GM21717 (cell line): ENCODE results near the gene STXBP3.

Experiments used
- ATAC-seq: cut with Tn5 transposase; IDR thresholded peaks from one replicate; pipeline ENCODE4 v1.9.1; 2021; ENCODE audit warnings: mild to moderate bottlenecking, moderate library complexity; ENCODE audit not compliant: unreplicated experiment

Gene STXBP3

GRCh38 chr1:108841703-108842102, 95.2 kb downstream of the STXBP3 start:
- ATAC-seq = no peak

- no peak for ATAC-seq
Observed at GRCh38 chr1:108842525-108843181, 96.2 kb downstream of the STXBP3 start.

- ATAC-seq = no peak
Observed at GRCh38 chr1:108843390-108844137, 97.1 kb downstream of the STXBP3 start.

- ATAC-seq = no peak
Observed at GRCh38 chr1:108845446-108845845, 99.0 kb downstream of the STXBP3 start.

GRCh38 chr1:108845991-108846390, 99.5 kb downstream of the STXBP3 start:
- ATAC-seq = no peak

GRCh38 chr1:108847494-108847893, 101.0 kb downstream of the STXBP3 start:
- ATAC-seq = no peak

GRCh38 chr1:108848806-108849205, 102.3 kb downstream of the STXBP3 start:
- no peak for ATAC-seq

- no peak for ATAC-seq
Observed at GRCh38 chr1:108850929-108851328, 104.5 kb downstream of the STXBP3 start.

- no peak for ATAC-seq
Observed at GRCh38 chr1:108851567-108851966, 105.1 kb downstream of the STXBP3 start.

- no peak for ATAC-seq
Observed at GRCh38 chr1:108852221-108852975, 105.9 kb downstream of the STXBP3 start.

- no peak for ATAC-seq
Observed at GRCh38 chr1:108854221-108855019, 107.9 kb downstream of the STXBP3 start.

- ATAC-seq = no peak
Observed at GRCh38 chr1:108856994-108857393, 110.5 kb downstream of the STXBP3 start, which contains the start of gene AKNAD1. TSS of gene AKNAD1 (minus strand) at chr1:108857094. CDS start at chr1:108852664, 4,430 bp downstream.

- no peak for ATAC-seq
Observed at GRCh38 chr1:108858230-108858950, 111.9 kb downstream of the STXBP3 start.
